GM18858 (cell line): ENCODE measurements around the gene HTR4.
"Not testable (repeated sequence)": the region's sequence is repeated elsewhere in the genome, so short reads cannot be mapped to it uniquely, and the experiment has no call there.

Experiments
- ATAC-seq: cut with Tn5 transposase; IDR thresholded peaks from one replicate; pipeline ENCODE4 v1.9.1; 2021; ENCODE audit not compliant: unreplicated experiment

The HTR4 gene

GRCh38 chr5:148484651-148485050 lies 169.7 kb downstream of the HTR4 start:
- ATAC-seq, result no peak

GRCh38 chr5:148483750-148484149 lies 170.6 kb downstream of the HTR4 start:
- no peak for ATAC-seq

- ATAC-seq, result peak; percentile 66
Measured at GRCh38 chr5:148482697-148483462, 171.4 kb downstream of the HTR4 start.

- ATAC-seq, result no peak
Measured at GRCh38 chr5:148482196-148482595, 172.1 kb downstream of the HTR4 start.

GRCh38 chr5:148477429-148477828 lies 176.9 kb downstream of the HTR4 start:
- ATAC-seq, result no peak

GRCh38 chr5:148476302-148476701 lies 178.0 kb downstream of the HTR4 start:
- ATAC-seq, result no peak

- ATAC-seq, result no peak
Measured at GRCh38 chr5:148474025-148474511, 180.3 kb downstream of the HTR4 start.

GRCh38 chr5:148471379-148471778 lies 182.9 kb downstream of the HTR4 start:
- no peak for ATAC-seq

- ATAC-seq, result no peak
Measured at GRCh38 chr5:148469501-148469935, 184.8 kb downstream of the HTR4 start.

GRCh38 chr5:148468746-148469145 lies 185.6 kb downstream of the HTR4 start:
- ATAC-seq, result not testable (repeated sequence)

- ATAC-seq, result no peak
Measured at GRCh38 chr5:148467958-148468357, 186.4 kb downstream of the HTR4 start.

- no peak for ATAC-seq
Measured at GRCh38 chr5:148466236-148466580, 188.1 kb downstream of the HTR4 start.

GRCh38 chr5:148465381-148466235 lies 188.7 kb downstream of the HTR4 start:
- ATAC-seq, result no peak

GRCh38 chr5:148459669-148460068 lies 194.7 kb downstream of the HTR4 start:
- ATAC-seq, result no peak

- no peak for ATAC-seq
Measured at GRCh38 chr5:148458036-148458888, 196.1 kb downstream of the HTR4 start.

- no peak for ATAC-seq
Measured at GRCh38 chr5:148457183-148457620, 197.1 kb downstream of the HTR4 start.

GRCh38 chr5:148455185-148455584 lies 199.1 kb downstream of the HTR4 start:
- no peak for ATAC-seq

- no peak for ATAC-seq
Measured at GRCh38 chr5:148454576-148454975, 199.8 kb downstream of the HTR4 start.

- no peak for ATAC-seq
Measured at GRCh38 chr5:148452499-148453193, 201.7 kb downstream of the HTR4 start.

- no peak for ATAC-seq
Measured at GRCh38 chr5:148446611-148447010, 207.7 kb downstream of the HTR4 start.
